T-helper 2 cell treated with Interferon-gamma antibody and Interleukin-4, amounts not matched to agents 5 μg/mL and 100 μg/mL, for 36 hours (primary cell): ENCODE data around the gene C1R.
"Not testable (repeated sequence)": the region's sequence is repeated elsewhere in the genome, so short reads cannot be mapped to it uniquely, and the experiment has no call there.

Source experiments
- DNase-seq: peaks from one replicate; pipeline ENCODE4 v3.0.0; 2021; ENCODE audit warnings: low spot score
- H3K27ac Mint-ChIP-seq: one replicate; pipeline ENCODE4 v1.8.0; 2021; ENCODE audit warnings: mild to moderate bottlenecking, mixed read lengths
- H3K27me3 Mint-ChIP-seq: one replicate; pipeline ENCODE4 v1.8.0; 2021; ENCODE audit warnings: low read depth, mixed read lengths
- H3K36me3 Mint-ChIP-seq: one replicate; pipeline ENCODE4 v1.8.0; 2021; ENCODE audit warnings: low read depth, mixed read lengths
- H3K4me1 Mint-ChIP-seq: one replicate; pipeline ENCODE4 v1.8.0; 2021; ENCODE audit warnings: low read depth, mixed read lengths
- H3K4me3 Mint-ChIP-seq: one replicate; pipeline ENCODE4 v1.8.0; 2022; ENCODE audit warnings: mild to moderate bottlenecking, moderate library complexity, mixed read lengths
- H3K9me3 Mint-ChIP-seq: one replicate; pipeline ENCODE4 v1.8.0; 2021; ENCODE audit warnings: mixed read lengths

Gene C1R

GRCh38 chr12:7038591-7038990 lies 53.7 kb downstream of the C1R start:
- H3K36me3 Mint-ChIP-seq = no peaks in the 10 kb centered on the region
- no peak for DNase-seq
- no peaks in the 10 kb centered on the region for H3K9me3 Mint-ChIP-seq
- no peak overlapping the region for H3K4me3 Mint-ChIP-seq
- H3K27ac Mint-ChIP-seq = no peak overlapping the region
- no peaks in the 10 kb centered on the region for H3K4me1 Mint-ChIP-seq
- H3K27me3 Mint-ChIP-seq = peaks cover 2% of the 10 kb centered on the region

DNA sequence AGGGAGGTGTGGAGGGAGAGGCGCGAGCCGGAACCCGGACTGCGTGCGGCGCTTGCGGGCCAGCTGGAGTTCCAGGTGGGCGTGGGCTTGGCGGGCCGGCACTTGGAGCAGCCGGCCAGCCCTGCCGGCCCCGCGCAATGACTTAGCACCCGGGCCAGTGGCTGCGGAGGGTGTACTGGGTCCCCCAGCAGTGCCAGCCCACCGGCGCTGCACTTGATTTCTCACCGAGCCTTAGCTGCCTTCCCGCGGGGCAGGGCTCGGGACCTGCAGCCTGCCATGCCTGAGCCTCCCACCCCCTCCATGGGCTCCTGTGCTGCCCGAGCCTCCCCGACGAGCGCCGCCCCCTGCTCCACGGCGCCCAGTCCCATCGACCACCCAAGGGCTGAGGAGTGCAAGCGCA lies 54.8 kb downstream of the C1R start:
- H3K4me1 Mint-ChIP-seq, DNase-seq, H3K36me3 Mint-ChIP-seq, H3K4me3 Mint-ChIP-seq, H3K9me3 Mint-ChIP-seq, H3K27me3 Mint-ChIP-seq, H3K27ac Mint-ChIP-seq: not testable (repeated sequence)

GRCh38 chr12:7035463-7035862 lies 56.8 kb downstream of the C1R start:
- no peak overlapping the region for H3K27ac Mint-ChIP-seq
- no peak overlapping the region for H3K4me3 Mint-ChIP-seq
- H3K36me3 Mint-ChIP-seq = no peaks in the 10 kb centered on the region
- DNase-seq = no peak
- H3K4me1 Mint-ChIP-seq = no peaks in the 10 kb centered on the region
- H3K27me3 Mint-ChIP-seq = peaks cover 2% of the 10 kb centered on the region
- no peaks in the 10 kb centered on the region for H3K9me3 Mint-ChIP-seq

- H3K9me3 Mint-ChIP-seq = no peaks in the 10 kb centered on the region
These were observed 57.8 kb downstream of the C1R start for GRCh38 chr12:7034464-7034863.

DNA sequence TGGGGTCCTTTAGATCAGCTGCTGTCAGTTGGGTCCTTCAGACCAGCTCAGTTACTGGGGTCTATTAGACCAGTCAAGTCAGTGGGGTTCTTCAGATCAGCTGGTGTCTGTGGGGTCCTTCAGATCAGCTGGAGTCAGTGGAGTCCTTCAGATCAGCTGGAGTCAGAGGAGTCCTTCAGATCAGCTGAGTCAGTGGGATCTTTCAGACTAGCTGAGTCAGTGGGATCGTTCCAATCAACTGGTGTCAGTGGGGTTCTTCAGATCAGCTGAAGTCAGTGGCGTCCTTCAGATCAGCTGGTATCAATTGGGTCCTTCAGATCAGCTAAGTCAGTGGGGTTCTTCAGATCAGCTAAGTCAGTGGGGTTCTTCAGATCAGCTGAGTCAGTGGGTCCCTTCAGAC lies 59.3 kb downstream of the C1R start:
- Mint-ChIP-seq H3K4me1 (no peaks in the 10 kb centered on the region), H3K27me3 (peaks cover 2% of the 10 kb centered on the region), H3K36me3 (no peaks in the 10 kb centered on the region), H3K9me3 (no peaks in the 10 kb centered on the region), H3K27ac (no peak overlapping the region), H3K4me3 (no peak overlapping the region)
- DNase-seq = no peak

More at GRCh38 chr12:7034464-7034863, 57.8 kb downstream of the C1R start:
- Mint-ChIP-seq H3K27me3 (peaks cover 2% of the 10 kb centered on the region), H3K4me3 (no peak overlapping the region), H3K27ac (no peak overlapping the region), H3K4me1 (no peaks in the 10 kb centered on the region), H3K36me3 (no peaks in the 10 kb centered on the region)
- no peak for DNase-seq

DNA sequence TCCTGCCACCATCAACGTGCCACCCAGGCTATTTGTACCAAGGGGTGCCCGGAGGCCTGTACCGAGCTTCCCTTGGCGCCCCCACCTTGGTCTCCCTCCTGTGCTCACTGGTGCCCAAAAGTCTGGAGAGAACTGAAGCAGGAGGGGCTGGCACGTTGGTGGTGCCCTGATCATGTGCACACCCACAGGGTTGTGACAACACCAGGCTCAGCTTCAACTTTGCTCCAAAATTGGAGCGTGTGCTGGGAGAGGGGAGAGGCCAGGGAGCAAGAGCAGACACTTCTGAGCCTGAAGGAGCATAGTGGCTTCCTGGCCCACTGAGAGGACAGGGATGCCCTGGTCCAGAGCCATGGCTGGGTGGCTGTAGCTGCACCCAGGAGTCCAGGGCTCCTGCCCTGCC lies 60.9 kb downstream of the C1R start:
- Mint-ChIP-seq H3K4me3 (no peak overlapping the region), H3K4me1 (no peaks in the 10 kb centered on the region), H3K27ac (no peak overlapping the region), H3K9me3 (no peaks in the 10 kb centered on the region), H3K36me3 (no peaks in the 10 kb centered on the region), H3K27me3 (peaks cover 2% of the 10 kb centered on the region)
- no peak for DNase-seq
